GM12892 (cell line): Measurements from ENCODE around the gene PKHD1.

Experiments
- POLR2A ChIP-seq: IDR thresholded peaks from 2 replicates; pipeline ENCODE4 v1.6.1; 2011; ENCODE audit warnings: low read depth, low read length, control low read depth
- POLR2AphosphoS5 ChIP-seq: IDR thresholded peaks from 2 replicates; pipeline ENCODE4 v1.6.1; 2011; ENCODE audit warnings: low read depth, low read length, control low read depth
- TAF1 ChIP-seq: IDR thresholded peaks from 2 replicates; pipeline ENCODE4 v1.6.1; 2011; ENCODE audit warnings: low read depth, mild to moderate bottlenecking, control low read depth, low read length, borderline replicate concordance

DNA sequence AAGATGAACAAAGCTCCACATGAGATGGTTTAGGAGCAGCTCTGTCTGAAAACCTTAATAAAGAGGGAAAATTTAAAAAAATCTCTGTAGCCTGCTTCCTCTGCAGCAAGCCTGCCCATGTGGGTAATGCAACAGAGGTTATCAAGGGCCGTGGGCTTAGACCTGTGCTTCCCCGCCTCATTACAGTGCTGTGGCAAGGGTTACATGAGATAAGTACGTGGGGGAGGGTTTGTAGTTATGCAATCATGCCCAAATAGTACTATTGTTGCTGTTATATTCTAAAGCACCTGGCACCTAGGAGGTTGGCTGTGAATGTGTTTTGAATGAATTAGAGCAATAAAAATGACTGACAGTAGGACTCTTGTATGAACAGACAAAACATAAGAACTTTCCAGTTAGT lies 68.3 kb downstream of the PKHD1 start:
- TF ChIP-seq POLR2A (no peak), POLR2AphosphoS5 (no peak), TAF1 (no peak)
